MM.1S (cell line): ENCODE results near the gene MUC5B.

Experiments used
- DNase-seq: peaks from one replicate; pipeline ENCODE4 v3.0.0-alpha.2; 2015
- H2AFZ ChIP-seq: fragments of 300-600 bp; sonication (generic); 2 replicates; pipeline ENCODE4 v1.6.0; 2016; ENCODE audit warnings: antibody characterized with exemption, low read length
- H3F3A ChIP-seq: fragments of 300-600 bp; sonication (generic); 2 replicates; pipeline ENCODE4 v1.6.1; 2016; ENCODE audit warnings: mild to moderate bottlenecking, antibody characterized with exemption, low read length, moderate library complexity, mixed read lengths; ENCODE audit not compliant: insufficient read depth
- H3K27ac ChIP-seq: fragments of 300-600 bp; sonication (generic); 2 replicates; pipeline ENCODE4 v1.5.1; 2016; ENCODE audit warnings: mild to moderate bottlenecking, low read length
- H3K27me3 ChIP-seq: fragments of 300-600 bp; sonication (generic); replicated peaks from 2 replicates; pipeline ENCODE4 v1.6.0; 2016; ENCODE audit warnings: low read length; ENCODE audit not compliant: insufficient read depth
- H3K36me3 ChIP-seq: fragments of 300-600 bp; sonication (generic); replicated peaks from 2 replicates; pipeline ENCODE4 v1.6.1; 2016; ENCODE audit warnings: mild to moderate bottlenecking, low read length, mixed read lengths; ENCODE audit not compliant: insufficient read depth
- H3K4me1 ChIP-seq: fragments of 300-600 bp; sonication (generic); 2 replicates; pipeline ENCODE4 v1.6.1; 2016; ENCODE audit warnings: low read length, mixed read lengths
- H3K4me2 ChIP-seq: fragments of 300-600 bp; sonication (generic); 2 replicates; pipeline ENCODE4 v1.6.0; 2016; ENCODE audit warnings: low read depth, low read length
- H3K4me3 ChIP-seq: fragments of 300-600 bp; sonication (generic); 2 replicates; pipeline ENCODE4 v1.5.1; 2016; ENCODE audit warnings: low read length, mixed read lengths
- H3K79me2 ChIP-seq: fragments of 300-600 bp; sonication (generic); 2 replicates; pipeline ENCODE4 v1.6.1; 2016; ENCODE audit warnings: mixed run types, low read length, mixed read lengths
- H3K9ac ChIP-seq: fragments of 300-600 bp; sonication (generic); 2 replicates; pipeline ENCODE4 v1.6.1; 2016; ENCODE audit warnings: low read length, mixed read lengths
- H3K9me2 ChIP-seq: fragments of 300-600 bp; sonication (generic); replicated peaks from 2 replicates; pipeline ENCODE4 v1.6.1; 2016; ENCODE audit warnings: mild to moderate bottlenecking, low read length, mixed read lengths; ENCODE audit not compliant: insufficient read depth
- H3K9me3 ChIP-seq: fragments of 300-600 bp; sonication (generic); replicated peaks from 2 replicates; pipeline ENCODE4 v1.6.1; 2016; ENCODE audit warnings: mild to moderate bottlenecking, low read length, mixed read lengths; ENCODE audit not compliant: insufficient read depth
- H4K20me1 ChIP-seq: fragments of 300-600 bp; sonication (generic); 2 replicates; pipeline ENCODE4 v1.6.1; 2016; ENCODE audit warnings: mild to moderate bottlenecking, low read length, moderate library complexity, mixed read lengths; ENCODE audit not compliant: insufficient read depth
- CTCF ChIP-seq: fragments of 300-600 bp; sonication (generic); IDR thresholded peaks from 2 replicates; pipeline ENCODE4 v1.5.1; 2016; ENCODE audit warnings: antibody characterized with exemption, low read length, mixed read lengths
- EZH2 ChIP-seq: fragments of 300-600 bp; sonication (generic); optimal IDR thresholded peaks from 2 replicates; pipeline ENCODE3; 2017; ENCODE audit warnings: low read depth, mild to moderate bottlenecking, antibody characterized with exemption, low read length, mixed read lengths
- EZH2phosphoT487 ChIP-seq: fragments of 300-600 bp; sonication (generic); IDR thresholded peaks from 2 replicates; pipeline ENCODE4 v1.6.1; 2018; ENCODE audit warnings: antibody characterized with exemption, low read length

MUC5B gene

GRCh38 chr11:1276041-1276790 lies 53.4 kb downstream of the MUC5B start:
- no peaks in the 10 kb centered on the region for H3K4me1 ChIP-seq
- H2AFZ ChIP-seq = no peak overlapping the region
- H3K27ac ChIP-seq = no peak overlapping the region
- H3K4me3 ChIP-seq = no peak overlapping the region
- no peak overlapping the region for H3K9ac ChIP-seq
- H4K20me1 ChIP-seq = no peaks in the 10 kb centered on the region
- no peak overlapping the region for H3K4me2 ChIP-seq
- no peaks in the 10 kb centered on the region for H3K9me2 ChIP-seq
- TF ChIP-seq CTCF (no peak), EZH2phosphoT487 (no peak), EZH2 (no peak)
- no peaks in the 10 kb centered on the region for H3K27me3 ChIP-seq
- no peaks in the 10 kb centered on the region for H3F3A ChIP-seq
- no peaks in the 10 kb centered on the region for H3K79me2 ChIP-seq
- no peaks in the 10 kb centered on the region for H3K9me3 ChIP-seq
- DNase-seq = no peak
- H3K36me3 ChIP-seq = no peaks in the 10 kb centered on the region

DNA sequence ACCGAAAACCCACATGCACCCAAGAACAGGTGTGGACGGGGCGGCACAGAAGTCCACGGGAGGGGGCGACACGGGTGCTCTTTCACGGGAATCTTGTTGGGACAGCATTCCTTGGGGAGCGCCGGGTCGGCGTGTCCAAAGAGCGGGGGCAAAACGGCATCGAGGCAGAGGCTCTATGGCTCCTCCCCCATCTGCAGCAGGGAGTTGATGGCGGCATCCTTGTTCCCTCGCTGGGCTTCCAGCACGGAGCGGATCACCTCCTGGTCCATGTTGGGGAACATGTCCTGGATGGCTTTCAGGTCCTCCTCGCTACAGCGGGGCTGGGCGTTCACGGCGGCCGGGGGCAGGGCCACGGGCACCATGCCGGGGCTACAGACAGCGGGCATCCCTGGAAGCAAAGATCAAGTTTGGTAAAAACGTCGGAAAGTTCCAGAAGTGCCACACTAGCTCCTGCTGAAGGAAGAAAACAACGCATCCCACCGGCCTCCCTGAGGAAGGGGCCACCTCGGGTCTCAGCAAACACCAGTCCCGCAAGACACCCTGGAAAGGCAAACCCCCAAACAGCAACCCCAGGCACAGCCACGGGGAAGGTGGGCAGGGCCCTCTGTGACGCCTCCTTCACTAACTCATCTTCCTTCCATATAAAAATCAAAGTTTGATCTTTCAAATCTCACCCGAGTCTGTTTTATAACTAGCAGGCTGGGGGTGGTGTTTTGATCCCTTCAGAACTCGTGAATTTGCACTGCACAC lies 54.2 kb downstream of the MUC5B start:
- Histone ChIP-seq H3F3A (no peaks in the 10 kb centered on the region), H3K4me2 (no peak overlapping the region), H3K27me3 (no peaks in the 10 kb centered on the region), H3K4me1 (no peaks in the 10 kb centered on the region), H3K9me2 (no peaks in the 10 kb centered on the region), H3K4me3 (no peak overlapping the region), H4K20me1 (no peaks in the 10 kb centered on the region), H2AFZ (no peak overlapping the region), H3K79me2 (no peaks in the 10 kb centered on the region), H3K9ac (no peak overlapping the region), H3K36me3 (no peaks in the 10 kb centered on the region), H3K9me3 (no peaks in the 10 kb centered on the region), H3K27ac (no peak overlapping the region)
- no peak for TF ChIP-seq CTCF
- TF ChIP-seq EZH2phosphoT487 = no peak
- no peak for TF ChIP-seq EZH2
- no peak for DNase-seq

DNA sequence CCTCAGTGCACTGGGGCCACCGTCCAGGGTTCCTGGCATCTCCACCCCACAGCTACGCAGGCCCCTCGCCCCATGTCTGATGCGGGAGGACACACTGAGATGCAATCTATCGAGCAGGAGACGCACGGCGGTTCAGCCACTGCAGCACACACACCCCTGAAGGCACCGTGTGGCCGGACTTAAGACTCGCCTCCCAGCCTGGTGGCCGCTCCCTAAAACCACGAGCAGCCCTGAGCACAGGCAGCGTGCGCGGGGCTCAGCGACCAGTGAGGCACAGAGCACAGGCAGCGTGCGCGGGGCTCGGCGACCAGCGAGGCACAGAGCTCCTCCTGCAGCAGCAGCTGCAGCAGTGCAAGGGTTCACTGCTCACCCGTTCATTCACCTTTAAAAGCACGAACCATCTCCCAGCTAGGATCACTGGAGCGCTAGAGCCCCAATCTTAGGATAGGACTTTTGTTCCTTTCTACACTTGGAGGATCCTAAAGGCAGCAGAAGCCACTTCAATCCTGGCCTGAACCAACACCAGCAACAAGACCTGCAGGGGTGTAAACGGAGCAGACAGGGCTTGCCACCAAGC lies 55.2 kb downstream of the MUC5B start:
- no peaks in the 10 kb centered on the region for H3K36me3 ChIP-seq
- no peak overlapping the region for H3K4me3 ChIP-seq
- H3K9me3 ChIP-seq = no peaks in the 10 kb centered on the region
- H3K27me3 ChIP-seq = no peaks in the 10 kb centered on the region
- no peaks in the 10 kb centered on the region for H4K20me1 ChIP-seq
- no peak overlapping the region for H2AFZ ChIP-seq
- no peaks in the 10 kb centered on the region for H3F3A ChIP-seq
- TF ChIP-seq EZH2 (no peak), EZH2phosphoT487 (no peak), CTCF (no peak)
- DNase-seq = no peak
- no peaks in the 10 kb centered on the region for H3K9me2 ChIP-seq
- H3K79me2 ChIP-seq = no peaks in the 10 kb centered on the region
- H3K27ac ChIP-seq = no peak overlapping the region
- no peak overlapping the region for H3K4me2 ChIP-seq
- H3K4me1 ChIP-seq = no peaks in the 10 kb centered on the region
- no peak overlapping the region for H3K9ac ChIP-seq
